Esophagus muscularis mucosa (tissue), 4 donors: ENCODE data around the gene ZBTB17.

ENCODE experiments used
- CTCF ChIP-seq, 3 experiments: fragments of 200-600 bp in 2 of 3; fragments of 450-650 bp in 1 of 3; sonication (generic) in 2 of 3; IDR thresholded peaks; one replicate each; pipeline ENCODE4 v1.5.1; 2017 to 2019; ENCODE audit warnings: antibody characterized with exemption in 3 of 3, mild to moderate bottlenecking in 2 of 3, moderate library complexity in 1 of 3
- EP300 ChIP-seq: sonication (generic); formaldehyde crosslinking; IDR thresholded peaks from one replicate; pipeline ENCODE4 v1.6.1; 2017; ENCODE audit warnings: antibody characterized with exemption
- POLR2A ChIP-seq: fragments of 450-650 bp; IDR thresholded peaks from one replicate; pipeline ENCODE4 v1.6.1; 2017; ENCODE audit warnings: antibody characterized with exemption, moderate library complexity, mild to moderate bottlenecking, low read depth
- POLR2AphosphoS5 ChIP-seq, 2 donors: sonication (generic); formaldehyde crosslinking; IDR thresholded peaks; one replicate each; pipeline ENCODE4 v1.6.1; 2017; ENCODE audit warnings: antibody characterized with exemption in 2 of 2

DNA sequence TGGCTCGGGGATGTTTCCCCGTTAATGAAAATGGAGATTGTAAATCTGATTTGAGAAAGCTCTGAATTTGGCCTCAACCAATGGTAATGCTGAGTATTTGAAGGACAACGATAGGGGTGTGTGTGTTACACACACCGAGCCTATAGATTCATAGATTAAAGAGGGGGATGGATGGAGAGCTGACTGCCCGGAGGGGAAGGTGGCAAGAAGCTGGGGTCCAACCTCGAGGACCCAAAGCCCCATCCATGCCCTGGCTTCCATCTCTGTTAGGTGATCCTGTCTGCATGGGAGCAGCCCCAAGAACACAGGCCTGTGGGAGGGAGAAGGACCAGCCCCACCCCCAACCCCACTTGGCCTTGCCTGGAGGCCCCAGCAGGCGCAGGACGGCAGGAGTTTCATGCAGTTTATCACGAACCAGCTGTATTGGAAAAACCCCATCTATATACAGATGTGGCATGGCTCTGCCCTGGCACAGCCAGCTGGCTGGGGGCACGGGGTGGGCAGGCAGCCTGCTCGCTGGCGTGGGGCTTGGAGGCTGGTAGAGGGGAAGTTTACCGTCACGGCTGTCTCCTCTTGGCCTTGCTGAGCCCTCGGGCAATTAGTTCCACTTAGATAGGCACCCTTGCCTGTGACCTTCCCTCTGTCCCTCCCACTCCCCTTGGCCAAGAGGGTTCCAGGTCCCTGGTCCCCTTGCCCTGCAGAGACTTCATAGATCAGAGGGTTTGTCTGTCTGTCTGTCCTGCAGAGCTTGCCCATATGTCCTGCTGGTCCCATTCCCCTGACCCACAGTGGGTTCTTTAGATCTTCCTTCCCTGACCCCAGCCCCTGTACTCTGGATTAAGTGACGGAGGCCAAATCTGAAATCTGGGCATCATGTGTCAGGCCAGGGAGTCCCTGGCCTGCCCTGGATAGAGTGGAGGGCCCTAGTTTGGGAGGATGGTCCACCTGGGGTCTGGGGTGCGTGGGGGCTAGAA is 38.9 kb upstream of the ZBTB17 start:
- TF ChIP-seq POLR2A (no peak), POLR2AphosphoS5 (IDR thresholded peaks at IDR 0.05) (peak; percentile 64 to 71), CTCF (IDR thresholded peaks at IDR 0.05) (no peak), EP300 (no peak)
